ENCODE data around the gene TRIM71.
"Not testable (repeated sequence)": the region's sequence is repeated elsewhere in the genome, so short reads cannot be mapped to it uniquely, and the experiment has no call there.

The TRIM71 gene

DNA sequence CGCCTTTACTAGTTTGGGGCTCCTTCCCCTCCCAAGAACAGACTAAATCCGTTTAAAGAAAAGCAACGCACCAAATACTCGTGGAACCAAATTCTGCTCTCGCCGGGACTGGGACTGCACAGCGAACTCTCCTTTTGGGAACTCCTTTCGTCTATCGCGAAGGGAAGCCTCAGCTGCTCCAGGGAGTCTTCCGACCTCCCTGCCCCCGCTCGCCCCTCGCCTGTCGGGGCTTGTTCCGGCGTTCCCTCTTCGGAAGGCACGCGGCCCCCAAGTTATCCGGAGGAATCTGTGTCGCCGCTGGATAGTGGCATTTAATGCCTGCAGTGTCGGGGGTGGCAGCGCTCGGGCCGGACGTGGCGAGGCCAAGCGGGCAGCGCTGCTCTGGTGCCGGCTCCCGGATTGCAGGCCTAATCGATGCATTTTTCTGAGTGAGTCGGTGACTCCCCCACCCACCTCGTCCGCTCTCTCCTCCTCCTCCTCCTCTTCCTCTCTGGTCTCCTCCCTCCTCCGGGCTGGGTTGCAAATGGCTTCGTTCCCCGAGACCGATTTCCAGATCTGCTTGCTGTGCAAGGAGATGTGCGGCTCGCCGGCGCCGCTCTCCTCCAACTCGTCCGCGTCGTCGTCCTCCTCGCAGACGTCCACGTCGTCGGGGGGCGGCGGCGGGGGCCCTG lies at the start of gene TRIM71:
TRIM71 (plus strand) TSS at position 440 of the 671 bp plus-strand sequence; CDS start at position 524, 84 bp downstream.
- DNase-seq = no peak

DNA sequence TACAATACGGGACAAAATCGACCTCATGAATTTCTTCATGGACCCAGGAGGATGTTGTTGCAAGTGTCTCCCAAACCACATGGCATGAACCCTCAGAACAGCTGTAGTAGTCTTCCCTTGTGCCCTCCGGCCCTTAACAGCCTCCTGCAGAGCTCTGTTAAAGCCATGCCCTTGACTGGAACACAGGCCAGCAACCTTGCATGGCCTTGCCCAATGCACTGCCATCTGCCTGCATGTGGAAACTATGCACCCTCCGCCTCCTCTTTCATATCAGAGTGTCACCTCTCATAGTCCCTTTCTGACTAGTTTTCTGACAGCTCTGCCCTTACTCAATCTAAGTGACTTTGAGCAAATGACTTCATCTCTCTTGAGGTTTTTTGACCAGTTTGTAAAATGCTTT lies 39.4 kb upstream of the TRIM71 start:
- DNase-seq = no peak

DNA sequence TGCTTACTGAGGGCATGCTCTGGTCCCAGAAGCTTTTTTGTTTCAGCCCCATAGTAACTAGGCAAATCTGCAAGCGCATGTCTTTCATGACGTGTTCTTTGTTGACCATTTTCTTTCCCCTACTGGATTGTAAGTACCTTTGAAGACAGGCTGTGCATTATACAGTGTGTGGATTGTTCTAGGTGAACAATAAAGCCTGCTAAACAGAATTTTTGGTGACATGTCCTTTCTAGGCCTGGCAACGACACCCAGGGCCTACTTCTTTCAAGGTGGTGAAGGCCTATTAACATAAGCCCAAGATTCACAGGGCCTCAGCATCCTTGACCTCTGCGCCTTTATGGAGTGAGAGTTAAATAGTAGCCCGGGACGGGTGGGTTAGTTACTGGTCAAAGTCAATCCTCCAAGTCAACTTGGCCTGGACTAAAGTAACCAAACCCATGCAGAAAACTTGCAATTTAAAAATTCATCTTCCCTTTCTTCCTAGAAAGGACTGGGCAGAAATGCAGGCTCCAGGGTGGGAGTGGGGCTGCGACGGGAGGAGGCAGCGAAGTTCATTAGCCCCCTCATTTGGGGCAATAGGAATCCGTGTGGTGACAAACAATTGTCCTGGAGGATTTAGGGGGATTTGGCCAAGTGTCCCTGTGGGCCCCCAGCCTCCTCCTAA lies 37.6 kb upstream of the TRIM71 start:
- no peak for DNase-seq

DNA sequence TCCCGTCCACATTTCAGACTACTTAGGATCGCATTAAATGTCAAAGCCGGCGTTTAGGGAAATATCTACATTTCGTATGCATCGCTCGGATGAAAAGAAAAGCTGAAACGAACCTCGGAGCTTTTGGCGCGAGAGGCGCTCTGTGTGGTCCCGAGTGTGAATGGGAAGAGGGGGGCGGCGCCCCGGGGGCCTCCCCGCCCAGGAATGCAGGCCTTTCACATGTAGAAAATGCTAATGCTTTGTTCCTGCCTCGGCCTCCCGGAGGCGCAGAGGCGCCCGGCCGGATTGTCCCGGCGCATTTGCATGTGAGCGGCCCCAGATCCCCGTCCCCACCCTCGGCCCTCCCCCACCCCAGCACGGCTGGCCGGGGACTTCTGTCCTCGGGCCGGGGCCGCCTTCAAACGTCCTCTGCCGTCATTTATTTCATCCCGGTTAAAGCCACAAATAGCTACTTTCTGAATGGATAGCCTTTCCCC lies 37.0 kb upstream of the TRIM71 start:
- DNase-seq = no peak

DNA sequence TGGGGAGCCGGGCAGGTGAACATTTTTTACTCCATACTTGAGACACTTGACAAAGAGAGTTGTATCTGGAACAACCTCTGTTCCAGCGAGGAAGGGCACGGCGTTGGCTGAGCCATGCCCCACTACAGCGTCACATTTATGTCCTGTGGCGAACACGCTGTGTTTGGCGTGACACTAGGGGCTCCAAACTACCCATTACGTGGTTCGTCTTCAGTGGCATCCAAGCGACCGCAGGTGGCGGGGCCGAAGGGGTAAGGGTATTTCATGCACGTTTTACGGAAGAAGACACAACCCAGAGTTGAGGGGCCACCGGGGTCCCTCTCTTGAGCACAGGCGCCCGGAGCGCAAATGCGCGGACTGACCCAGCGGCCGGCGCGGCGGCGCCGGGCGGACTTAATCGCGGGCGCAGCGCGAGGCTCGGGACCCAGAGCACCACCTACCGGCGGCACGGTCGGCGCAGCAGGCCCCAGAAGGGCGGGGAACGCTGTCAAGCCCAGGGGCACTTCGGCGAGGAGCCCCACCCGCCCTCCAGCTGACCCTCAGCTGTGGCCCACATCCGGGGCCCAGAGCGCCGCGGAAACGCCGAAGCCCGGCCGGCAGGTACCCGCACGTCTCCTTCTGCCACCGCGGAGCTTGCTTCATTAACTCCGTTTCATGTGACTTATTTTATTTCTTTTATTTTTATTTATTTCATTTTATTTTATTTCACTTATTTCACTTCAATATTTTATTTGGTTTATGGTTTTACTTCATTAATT lies 36.4 kb upstream of the TRIM71 start:
- peak; percentile 39 to 86 for DNase-seq

GRCh38 chr3:32781969-32782270 lies 35.9 kb upstream of the TRIM71 start:
- not testable (repeated sequence) for DNase-seq

GRCh38 chr3:32782407-32782806 lies 35.4 kb upstream of the TRIM71 start:
- no peak for DNase-seq

- no peak for DNase-seq
Measured at GRCh38 chr3:32791833-32792232, 26.0 kb upstream of the TRIM71 start.

- DNase-seq = no peak
Measured at GRCh38 chr3:32794487-32795308, 23.1 kb upstream of the TRIM71 start.

- DNase-seq = not testable (repeated sequence)
Measured at GRCh38 chr3:32796384-32796950, 21.3 kb upstream of the TRIM71 start.

GRCh38 chr3:32797776-32798175 lies 20.0 kb upstream of the TRIM71 start:
- DNase-seq = no peak

- not testable (repeated sequence) for DNase-seq
Measured at GRCh38 chr3:32801440-32801839, 16.4 kb upstream of the TRIM71 start.

DNA sequence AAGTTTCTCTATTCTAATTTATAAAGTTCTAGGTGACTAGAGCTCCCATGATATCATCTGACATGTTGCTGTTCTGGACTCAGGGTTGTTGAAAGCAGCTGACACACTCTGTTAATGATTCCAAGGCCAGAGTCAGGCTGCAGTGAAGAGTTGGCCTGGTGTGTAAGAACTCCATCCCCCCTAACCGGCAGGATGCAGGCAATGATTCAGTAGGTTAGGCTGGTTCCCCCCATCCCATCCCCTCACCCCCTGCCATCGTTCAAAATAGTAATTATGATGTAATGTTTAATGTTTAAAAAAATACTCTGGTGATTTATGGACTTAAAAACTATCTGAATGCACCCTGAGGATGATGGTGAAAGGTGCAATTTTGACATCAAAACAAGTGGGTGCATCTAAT lies 4.6 kb upstream of the TRIM71 start:
- DNase-seq = no peak

DNA sequence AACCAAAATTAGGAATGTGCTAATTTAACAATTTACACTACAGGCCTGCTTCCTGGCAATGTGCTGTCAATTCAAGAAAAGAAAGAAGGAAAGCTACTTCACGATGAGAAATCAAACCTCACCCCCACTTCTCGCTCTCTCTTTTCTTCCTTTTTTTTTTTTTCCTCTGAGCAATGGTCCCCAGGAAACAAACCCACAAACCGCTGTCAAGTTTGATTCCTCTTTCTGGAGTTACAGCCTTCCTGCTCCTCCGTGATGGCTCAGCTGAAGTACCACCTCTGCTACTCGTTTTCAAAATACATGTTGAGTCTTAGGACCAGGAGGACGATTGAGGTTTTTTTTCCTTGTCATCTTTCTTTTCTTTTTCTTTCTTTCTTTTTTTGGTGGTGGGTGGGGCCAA lies 3.4 kb upstream of the TRIM71 start:
- no peak for DNase-seq

DNA sequence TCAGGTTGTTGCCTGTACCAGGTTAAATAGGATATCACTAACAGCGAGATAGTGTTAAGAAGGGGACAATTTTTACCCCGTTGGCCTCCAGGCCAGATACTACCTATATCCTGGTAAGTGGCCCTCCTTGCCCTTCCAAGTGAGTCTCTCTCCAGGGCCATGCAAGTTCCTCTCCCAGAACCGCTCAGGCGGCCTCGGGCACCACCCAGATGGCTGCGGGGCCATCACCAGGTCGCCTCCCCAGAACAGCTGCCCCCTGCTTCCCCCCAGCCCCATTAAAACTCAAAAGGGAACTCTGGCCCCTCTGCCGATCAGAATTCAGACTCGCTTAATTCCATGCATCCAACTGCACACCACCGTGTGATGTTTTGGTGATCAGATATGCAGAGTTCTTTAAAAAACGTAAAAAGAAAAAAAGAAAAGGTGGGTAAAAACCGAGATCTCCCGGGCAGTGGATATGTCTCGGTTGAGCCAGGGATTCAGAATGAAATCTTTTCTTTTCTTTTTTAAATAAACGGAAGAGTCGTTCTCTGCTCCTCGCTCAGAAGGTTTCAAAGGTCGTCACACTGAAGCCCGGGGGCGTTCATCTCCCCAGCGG lies 1.9 kb upstream of the TRIM71 start:
- no peak for DNase-seq

GRCh38 chr3:32816439-32817256 lies 1.1 kb upstream of the TRIM71 start:
- no peak for DNase-seq

- no peak for DNase-seq
Measured at GRCh38 chr3:32817257-32817557, 590 bp upstream of the TRIM71 start.

- no peak for DNase-seq
Measured at GRCh38 chr3:32818229-32818969, 602 bp downstream of the TRIM71 start.

DNA sequence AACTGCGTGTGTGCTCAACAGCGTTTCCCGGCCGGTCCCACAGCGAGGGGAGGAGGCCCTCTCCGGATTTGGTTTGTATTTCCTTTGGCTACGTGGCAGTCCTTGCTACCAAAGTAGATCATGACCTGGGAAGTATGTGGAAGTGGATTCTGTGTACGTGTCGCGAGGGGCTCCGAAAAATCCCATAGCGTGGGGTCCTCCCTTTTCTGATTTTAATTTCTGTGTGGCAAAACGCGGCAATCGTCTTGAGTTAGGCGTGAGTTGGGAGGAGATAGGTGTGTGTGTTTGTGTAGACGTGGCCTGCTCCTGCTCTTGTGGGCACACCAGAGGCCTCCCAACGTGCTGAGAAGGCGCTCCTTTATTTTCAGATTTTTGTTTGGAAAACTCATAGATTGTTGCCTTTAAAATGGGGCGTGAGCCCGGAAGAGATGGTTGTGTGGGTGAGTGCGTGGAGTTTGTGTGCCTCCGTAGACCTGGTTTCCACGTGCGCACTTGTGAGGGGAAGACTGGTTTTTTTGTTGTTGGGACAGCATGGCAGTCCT lies 1.2 kb downstream of the TRIM71 start:
- no peak for DNase-seq

DNA sequence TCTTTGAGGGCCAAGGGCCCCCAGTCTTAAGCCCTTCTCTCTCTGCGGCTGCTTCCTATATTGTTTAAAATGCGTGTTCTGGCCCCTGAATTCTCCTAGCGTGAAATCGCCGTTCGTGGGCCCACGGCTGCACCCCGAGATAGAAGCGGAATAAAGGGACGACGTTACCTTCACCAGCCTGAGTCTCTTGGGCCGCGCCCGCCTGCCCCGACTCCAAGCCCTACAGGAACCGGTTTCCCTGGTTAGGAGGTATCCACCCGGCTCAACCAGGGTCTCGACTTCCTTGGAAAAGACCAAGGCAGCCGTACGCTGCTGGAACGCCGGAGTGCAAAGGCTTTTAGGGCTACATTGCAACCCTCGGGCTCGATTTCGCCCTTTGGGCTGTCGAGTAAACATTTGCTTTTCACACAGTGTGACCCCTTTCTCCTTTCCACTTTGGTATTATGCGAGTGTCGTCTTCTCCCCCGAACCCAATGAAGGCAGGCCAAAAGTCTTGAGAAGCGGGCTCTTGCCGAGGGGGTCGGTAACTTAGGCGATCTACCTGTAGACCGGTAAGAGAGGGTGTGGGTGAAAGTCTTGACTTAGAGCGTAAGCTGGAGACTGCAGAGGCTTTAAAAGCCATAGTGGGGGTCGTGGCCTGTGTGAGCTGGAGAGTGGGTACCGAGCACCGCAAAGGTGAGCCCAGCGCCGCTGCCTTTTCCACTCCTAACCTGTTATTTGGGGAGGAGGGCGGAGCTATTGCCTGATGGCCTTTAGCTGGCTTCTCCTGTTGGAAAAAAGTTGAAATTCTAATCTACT lies 2.0 kb downstream of the TRIM71 start:
- DNase-seq = no peak

All from SW 1271 (cell line).